Measurements from ENCODE around the gene TRAPPC8. TPM values are rescaled to one million over a fixed set of nuclear protein-coding genes. Genes with fewer than 3 reads are reported as not detected.
"Not testable (repeated sequence)": the region's sequence is repeated elsewhere in the genome, so short reads cannot be mapped to it uniquely, and the experiment has no call there.

Gene TRAPPC8
- total RNA-seq, 2 experiments from 2014 or later, result 22.8 to 23.4 TPM

DNA sequence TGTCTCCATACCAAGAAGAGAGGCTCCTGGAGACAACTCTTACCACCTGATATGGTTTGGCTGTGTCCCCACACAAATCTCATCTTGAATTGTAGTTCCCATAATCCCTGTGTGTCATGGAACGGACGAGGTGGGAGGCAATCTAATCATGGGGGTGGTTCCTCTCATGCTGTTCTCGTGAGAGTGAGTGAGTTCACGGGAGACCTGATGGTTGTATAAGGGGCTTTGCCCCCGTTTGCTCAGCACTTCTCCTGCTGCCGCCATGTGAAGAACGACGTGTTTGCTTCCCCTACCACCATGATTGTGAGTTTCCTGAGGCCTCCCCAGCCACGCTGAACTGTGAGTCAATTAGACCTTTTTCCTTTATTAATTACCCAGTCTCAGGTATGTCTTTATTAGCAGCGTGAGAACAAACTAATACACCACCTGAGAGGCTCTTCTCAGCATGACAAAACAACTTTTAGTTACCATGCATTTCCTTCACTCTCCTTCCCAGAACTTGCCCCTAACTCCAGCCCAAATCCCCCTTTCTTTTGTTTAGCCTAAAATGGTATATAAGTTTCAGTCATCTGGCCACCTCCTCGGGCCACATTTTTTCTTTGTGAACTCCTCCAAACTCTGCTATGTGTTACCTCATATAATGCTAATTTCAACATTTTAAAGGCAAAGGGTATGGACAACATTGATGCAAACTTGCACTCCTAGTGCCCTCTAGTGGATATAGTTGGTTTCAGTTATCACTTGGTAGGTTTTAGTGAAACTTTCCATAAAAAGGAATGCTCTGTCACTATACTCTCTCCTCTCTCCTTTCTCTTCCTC is 123.6 kb downstream of the TRAPPC8 start:
- no peak overlapping the region for H3K4me2 ChIP-seq (ENCODE audit: low read length)
- H3K27ac ChIP-seq (ENCODE audit: low read depth, low read length, poor library complexity, severe bottlenecking), result no peak overlapping the region
- BruUV-seq (replicated peaks), result no TSS peak
- no peaks in the 10 kb centered on the region for H3K9me3 ChIP-seq (ENCODE audit: low read length)
- H3K9me2 ChIP-seq (ENCODE audit: insufficient read depth, low read length), result no peaks in the 10 kb centered on the region
- H4K20me1 ChIP-seq (ENCODE audit: insufficient read depth, low read length), result no peaks in the 10 kb centered on the region
- no peaks in the 10 kb centered on the region for H3K79me2 ChIP-seq (ENCODE audit: insufficient read depth, low read depth, low read length)
- no peaks in the 10 kb centered on the region for H3K36me3 ChIP-seq (ENCODE audit: insufficient read depth, low read length)
- POLR2A ChIA-PET, result no interaction called here
- CTCF ChIA-PET (ENCODE audit: unreplicated experiment), result no interaction called here
- intact Hi-C loops (cut with micrococcal nuclease; ENCODE audit: unreplicated experiment), result loop anchor here (2.0 to 10.0 kb wide), 2 partner anchors 135 to 263 kb away; no protein-coding TSS in a partner anchor
- H3K4me1 ChIP-seq (ENCODE audit: insufficient read depth, low read length, poor library complexity, severe bottlenecking), result no peaks in the 10 kb centered on the region
- no peak for TF ChIP-seq EZH2phosphoT487 (IDR thresholded peaks at IDR 0.05; ENCODE audit: borderline replicate concordance, low read depth, low read length)
- TF ChIP-seq, protein P1, sequence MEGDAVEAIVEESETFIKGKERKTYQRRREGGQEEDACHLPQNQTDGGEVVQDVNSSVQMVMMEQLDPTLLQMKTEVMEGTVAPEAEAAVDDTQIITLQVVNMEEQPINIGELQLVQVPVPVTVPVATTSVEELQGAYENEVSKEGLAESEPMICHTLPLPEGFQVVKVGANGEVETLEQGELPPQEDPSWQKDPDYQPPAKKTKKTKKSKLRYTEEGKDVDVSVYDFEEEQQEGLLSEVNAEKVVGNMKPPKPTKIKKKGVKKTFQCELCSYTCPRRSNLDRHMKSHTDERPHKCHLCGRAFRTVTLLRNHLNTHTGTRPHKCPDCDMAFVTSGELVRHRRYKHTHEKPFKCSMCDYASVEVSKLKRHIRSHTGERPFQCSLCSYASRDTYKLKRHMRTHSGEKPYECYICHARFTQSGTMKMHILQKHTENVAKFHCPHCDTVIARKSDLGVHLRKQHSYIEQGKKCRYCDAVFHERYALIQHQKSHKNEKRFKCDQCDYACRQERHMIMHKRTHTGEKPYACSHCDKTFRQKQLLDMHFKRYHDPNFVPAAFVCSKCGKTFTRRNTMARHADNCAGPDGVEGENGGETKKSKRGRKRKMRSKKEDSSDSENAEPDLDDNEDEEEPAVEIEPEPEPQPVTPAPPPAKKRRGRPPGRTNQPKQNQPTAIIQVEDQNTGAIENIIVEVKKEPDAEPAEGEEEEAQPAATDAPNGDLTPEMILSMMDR (conservative IDR thresholded peaks at IDR 0.05; ENCODE audit: low read length), result peak; percentile 81
- no peak overlapping the region for H3K4me3 ChIP-seq (ENCODE audit: low read depth, low read length, poor library complexity, severe bottlenecking)
- DNase-seq (ENCODE audit: low spot score), result peak; percentile 50
- no peak overlapping the region for H2AFZ ChIP-seq (ENCODE audit: low read length)

DNA sequence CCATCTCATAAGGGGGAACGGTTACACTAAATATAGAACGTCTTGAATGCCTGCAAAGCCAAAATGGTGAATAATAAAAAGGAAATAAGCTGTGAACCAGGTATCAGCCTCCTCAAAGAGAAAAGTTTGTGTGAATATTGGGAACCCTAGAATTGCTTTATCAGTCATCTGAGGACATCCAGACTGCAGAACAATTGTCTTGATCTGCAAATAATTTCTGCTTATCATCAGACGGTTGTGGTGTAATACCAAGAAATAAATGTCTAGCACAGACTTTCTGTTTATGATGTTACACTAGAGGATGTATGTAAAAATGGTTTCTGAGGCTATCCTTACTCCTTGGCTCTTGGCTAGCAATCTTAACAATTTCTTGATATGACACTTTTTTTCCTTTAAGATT is 128.8 kb downstream of the TRAPPC8 start:
- Histone ChIP-seq H3K27ac (ENCODE audit: low read depth, low read length, poor library complexity, severe bottlenecking) (no peak overlapping the region), H3K36me3 (ENCODE audit: insufficient read depth, low read length) (no peaks in the 10 kb centered on the region), H3K9me2 (ENCODE audit: insufficient read depth, low read length) (no peaks in the 10 kb centered on the region), H3K9me3 (ENCODE audit: low read length) (no peaks in the 10 kb centered on the region), H3K4me3 (ENCODE audit: low read depth, low read length, poor library complexity, severe bottlenecking) (no peak overlapping the region), H3K79me2 (ENCODE audit: insufficient read depth, low read depth, low read length) (no peaks in the 10 kb centered on the region), H3K4me1 (ENCODE audit: insufficient read depth, low read length, poor library complexity, severe bottlenecking) (no peaks in the 10 kb centered on the region), H4K20me1 (ENCODE audit: insufficient read depth, low read length) (no peaks in the 10 kb centered on the region), H3K4me2 (ENCODE audit: low read length) (no peak overlapping the region), H2AFZ (ENCODE audit: low read length) (no peak overlapping the region)
- CTCF ChIA-PET (ENCODE audit: unreplicated experiment), result no interaction called here
- POLR2A ChIA-PET, result no interaction called here
- BruUV-seq (replicated peaks), result no TSS peak
- no peak for TF ChIP-seq EZH2phosphoT487 (IDR thresholded peaks at IDR 0.05; ENCODE audit: borderline replicate concordance, low read depth, low read length)
- TF ChIP-seq, protein P1 (conservative IDR thresholded peaks at IDR 0.05; ENCODE audit: low read length), result no peak
- DNase-seq (ENCODE audit: low spot score), result no peak
- intact Hi-C loops (cut with micrococcal nuclease; ENCODE audit: unreplicated experiment), result loop anchor here (10.0 kb wide), 1 partner anchor 141 kb away; no protein-coding TSS in a partner anchor

DNA sequence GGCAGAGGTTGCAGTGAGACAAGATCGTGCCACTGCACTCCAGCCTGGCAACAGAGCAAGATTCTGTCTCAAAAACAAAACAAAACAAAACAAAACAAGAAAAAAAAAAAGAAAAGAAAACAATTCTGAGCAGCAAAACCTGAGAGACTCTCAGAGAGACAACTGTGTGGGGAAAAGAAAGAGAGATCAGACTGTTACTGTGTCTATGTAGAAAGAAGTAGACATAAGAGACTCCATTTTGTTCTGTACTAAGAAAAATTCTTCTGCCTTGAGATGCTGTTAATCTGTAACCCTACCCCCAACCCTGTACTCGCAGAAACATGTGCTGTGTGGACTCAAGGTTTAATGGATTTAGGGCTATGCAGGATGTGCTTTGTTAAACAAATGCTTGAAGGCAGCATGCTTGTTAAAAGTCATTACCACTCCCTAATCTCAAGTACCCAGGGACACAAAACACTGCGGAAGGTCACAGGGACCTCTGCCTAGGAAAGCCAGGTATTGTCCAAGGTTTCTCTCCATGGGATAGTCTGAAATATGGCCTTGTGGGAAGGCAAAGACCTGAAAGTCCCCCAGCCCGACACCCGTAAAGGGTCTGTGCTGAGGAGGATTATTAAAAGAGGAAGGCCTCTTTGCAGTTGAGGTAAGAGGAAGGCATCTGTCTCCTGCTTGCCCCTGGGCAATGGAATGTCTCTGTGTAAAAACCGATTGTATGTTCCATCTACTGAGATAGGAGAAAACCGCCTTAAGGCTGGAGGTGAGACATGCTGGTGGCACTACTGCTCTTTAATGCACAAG is 132.4 kb downstream of the TRAPPC8 start:
- H3K79me2 ChIP-seq (ENCODE audit: insufficient read depth, low read depth, low read length); POLR2A ChIA-PET; H3K9me2 ChIP-seq (ENCODE audit: insufficient read depth, low read length); H3K27ac ChIP-seq (ENCODE audit: low read depth, low read length, poor library complexity, severe bottlenecking); BruUV-seq (replicated peaks); H4K20me1 ChIP-seq (ENCODE audit: insufficient read depth, low read length); H3K4me2 ChIP-seq (ENCODE audit: low read length); H3K4me1 ChIP-seq (ENCODE audit: insufficient read depth, low read length, poor library complexity, severe bottlenecking); CTCF ChIA-PET (ENCODE audit: unreplicated experiment); H3K4me3 ChIP-seq (ENCODE audit: low read depth, low read length, poor library complexity, severe bottlenecking); H3K36me3 ChIP-seq (ENCODE audit: insufficient read depth, low read length); DNase-seq (ENCODE audit: low spot score); H3K9me3 ChIP-seq (ENCODE audit: low read length); H2AFZ ChIP-seq (ENCODE audit: low read length): not testable (repeated sequence)
- intact Hi-C loops (cut with micrococcal nuclease; ENCODE audit: unreplicated experiment), result loop anchor here (10.0 kb wide), 1 partner anchor 144 kb away; no protein-coding TSS in a partner anchor

DNA sequence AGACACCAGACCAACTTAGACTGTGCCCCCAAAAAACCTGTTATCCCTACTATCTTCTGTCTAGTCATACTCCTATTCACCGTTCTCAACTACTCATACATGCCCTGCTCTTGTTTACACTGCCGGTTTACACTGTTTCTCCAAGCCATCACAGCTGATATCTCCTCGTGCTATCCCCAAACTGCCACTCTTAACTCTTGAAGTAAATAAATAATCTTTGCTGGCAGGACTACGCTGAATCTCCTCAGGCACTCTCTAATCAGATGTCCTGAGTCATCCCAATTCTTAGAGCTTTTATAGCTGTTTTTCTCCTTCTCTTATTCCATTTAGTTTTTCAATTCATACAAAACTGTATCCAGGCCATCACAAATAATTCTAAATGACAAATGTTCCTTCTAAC is 133.9 kb downstream of the TRAPPC8 start:
- H3K9me2 ChIP-seq (ENCODE audit: insufficient read depth, low read length); H3K4me3 ChIP-seq (ENCODE audit: low read depth, low read length, poor library complexity, severe bottlenecking); BruUV-seq (replicated peaks); POLR2A ChIA-PET; H4K20me1 ChIP-seq (ENCODE audit: insufficient read depth, low read length); H3K36me3 ChIP-seq (ENCODE audit: insufficient read depth, low read length); H3K27ac ChIP-seq (ENCODE audit: low read depth, low read length, poor library complexity, severe bottlenecking); H3K4me1 ChIP-seq (ENCODE audit: insufficient read depth, low read length, poor library complexity, severe bottlenecking); intact Hi-C loops (cut with micrococcal nuclease; ENCODE audit: unreplicated experiment); H3K9me3 ChIP-seq (ENCODE audit: low read length); DNase-seq (ENCODE audit: low spot score); H3K4me2 ChIP-seq (ENCODE audit: low read length); CTCF ChIA-PET (ENCODE audit: unreplicated experiment); H3K79me2 ChIP-seq (ENCODE audit: insufficient read depth, low read depth, low read length); H2AFZ ChIP-seq (ENCODE audit: low read length): not testable (repeated sequence)
